22Rv1 (cell line): ENCODE results near the gene ST13.

ENCODE experiments used
- CTCF ChIP-seq: fragments of 450-650 bp; IDR thresholded peaks from 2 replicates; pipeline ENCODE4 v1.5.1; 2017; ENCODE audit warnings: mild to moderate bottlenecking
- ZFX ChIP-seq: fragments of 450-650 bp; IDR thresholded peaks from 2 replicates; pipeline ENCODE4 v1.6.1; 2017; ENCODE audit warnings: antibody characterized with exemption, borderline replicate concordance

DNA sequence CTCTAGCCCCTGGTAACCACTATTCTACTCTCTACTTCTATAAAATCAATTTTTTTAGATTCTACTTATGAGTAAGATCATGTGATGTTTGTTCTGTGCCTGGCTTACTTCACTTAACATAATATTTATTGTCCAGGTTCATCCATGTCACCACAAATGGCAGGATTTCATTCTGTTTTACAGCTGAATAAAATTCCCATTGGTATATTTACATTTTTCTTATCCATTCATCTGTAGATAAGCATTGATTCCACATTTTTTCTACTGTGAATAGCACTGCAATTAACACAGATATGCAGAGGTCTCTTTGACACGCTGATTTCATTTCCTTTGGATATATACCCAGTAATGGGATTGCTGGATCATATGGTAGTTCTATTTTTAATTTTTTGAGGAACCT lies 53.1 kb downstream of the ST13 start:
- TF ChIP-seq CTCF: no peak
- no peak for TF ChIP-seq ZFX
